GM18498 (cell line): ENCODE measurements around the gene CACNA2D3.
"Not testable (repeated sequence)": the region's sequence is repeated elsewhere in the genome, so short reads cannot be mapped to it uniquely, and the experiment has no call there.

Experiments
- ATAC-seq: cut with Tn5 transposase; IDR thresholded peaks from one replicate; pipeline ENCODE4 v1.9.1; 2021; ENCODE audit warnings: mild to moderate bottlenecking, moderate library complexity; ENCODE audit not compliant: unreplicated experiment

The CACNA2D3 gene

GRCh38 chr3:55089211-55089610 is 966.9 kb downstream of the CACNA2D3 start:
- no peak for ATAC-seq

GRCh38 chr3:55090291-55090690 is 967.9 kb downstream of the CACNA2D3 start:
- ATAC-seq, result no peak

GRCh38 chr3:55090746-55091145 is 968.4 kb downstream of the CACNA2D3 start:
- ATAC-seq, result no peak

GRCh38 chr3:55091381-55092225 is 969.3 kb downstream of the CACNA2D3 start:
- no peak for ATAC-seq

- ATAC-seq, result no peak
Measured at GRCh38 chr3:55094676-55095075, 972.3 kb downstream of the CACNA2D3 start.

- no peak for ATAC-seq
Measured at GRCh38 chr3:55097441-55097840, 975.1 kb downstream of the CACNA2D3 start.

GRCh38 chr3:55105647-55106046 is 983.3 kb downstream of the CACNA2D3 start:
- no peak for ATAC-seq

GRCh38 chr3:55107187-55107586 is 984.8 kb downstream of the CACNA2D3 start:
- no peak for ATAC-seq

GRCh38 chr3:55111906-55112305 is 989.6 kb downstream of the CACNA2D3 start:
- not testable (repeated sequence) for ATAC-seq

GRCh38 chr3:55118451-55118850 is 996.1 kb downstream of the CACNA2D3 start:
- no peak for ATAC-seq

- ATAC-seq, result no peak
Measured at GRCh38 chr3:55119268-55119667, 996.9 kb downstream of the CACNA2D3 start.

GRCh38 chr3:55122312-55122711 is 1000.0 kb downstream of the CACNA2D3 start:
- ATAC-seq, result no peak
